ENCODE data around the gene TYMP. TPM values are rescaled to one million over a fixed set of nuclear protein-coding genes. Genes with fewer than 3 reads are reported as not detected.

The TYMP gene
- total RNA-seq, 1 experiment from 2014 or later: 0.63 TPM

GRCh38 chr22:50569896-50570535 lies 40.2 kb upstream of the TYMP start:
- no peak for DNase-seq
- H3K9me3 ChIP-seq (replicated peaks): no peaks in the 10 kb centered on the region
- H3K27ac ChIP-seq: no peak overlapping the region
- H3K4me1 ChIP-seq: peaks cover 18% of the 10 kb centered on the region
- H3K27me3 ChIP-seq: no peaks in the 10 kb centered on the region
- H3K4me3 ChIP-seq: no peak overlapping the region
- 0 out of 2 replicates have a peak, but pooled peaks cover 2% of the 10 kb centered on the region for H3K36me3 ChIP-seq

DNA sequence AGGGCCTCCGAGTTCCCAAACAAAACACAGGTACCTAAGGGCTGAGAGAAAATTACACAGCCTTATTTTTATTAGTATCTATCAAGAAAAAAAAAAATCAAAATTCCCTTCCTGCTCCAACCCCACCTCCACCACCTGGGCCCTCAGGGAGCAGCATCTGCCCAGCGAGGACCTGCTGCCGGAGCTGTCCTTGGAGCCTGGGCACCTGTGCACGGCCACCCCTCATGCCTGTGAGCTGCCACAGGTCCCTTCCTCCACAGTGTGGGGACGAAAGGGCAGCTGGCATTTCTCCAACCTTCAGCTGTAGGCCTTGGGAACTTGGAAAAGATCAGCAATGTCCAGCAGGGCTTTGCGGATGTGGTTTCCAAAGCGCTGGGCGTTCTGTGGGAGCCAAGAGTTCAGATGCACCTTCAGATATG lies 39.2 kb upstream of the TYMP start:
- no peak overlapping the region for H3K4me3 ChIP-seq
- DNase-seq: no peak
- H3K27me3 ChIP-seq: no peaks in the 10 kb centered on the region
- H3K36me3 ChIP-seq: 0 out of 2 replicates have a peak, but pooled peaks cover 2% of the 10 kb centered on the region
- peaks cover 18% of the 10 kb centered on the region for H3K4me1 ChIP-seq
- no peak overlapping the region for H3K27ac ChIP-seq
- no peaks in the 10 kb centered on the region for H3K9me3 ChIP-seq (replicated peaks)

GRCh38 chr22:50568626-50569025 lies 38.8 kb upstream of the TYMP start:
- H3K4me1 ChIP-seq: peaks cover 18% of the 10 kb centered on the region
- H3K36me3 ChIP-seq: 0 out of 2 replicates have a peak, but pooled peaks cover 2% of the 10 kb centered on the region
- H3K27me3 ChIP-seq: no peaks in the 10 kb centered on the region
- H3K27ac ChIP-seq: no peak overlapping the region; the same call in 1 of the 2 replicates
- no peak for DNase-seq
- H3K4me3 ChIP-seq: no peak overlapping the region
- no peaks in the 10 kb centered on the region for H3K9me3 ChIP-seq (replicated peaks)

DNA sequence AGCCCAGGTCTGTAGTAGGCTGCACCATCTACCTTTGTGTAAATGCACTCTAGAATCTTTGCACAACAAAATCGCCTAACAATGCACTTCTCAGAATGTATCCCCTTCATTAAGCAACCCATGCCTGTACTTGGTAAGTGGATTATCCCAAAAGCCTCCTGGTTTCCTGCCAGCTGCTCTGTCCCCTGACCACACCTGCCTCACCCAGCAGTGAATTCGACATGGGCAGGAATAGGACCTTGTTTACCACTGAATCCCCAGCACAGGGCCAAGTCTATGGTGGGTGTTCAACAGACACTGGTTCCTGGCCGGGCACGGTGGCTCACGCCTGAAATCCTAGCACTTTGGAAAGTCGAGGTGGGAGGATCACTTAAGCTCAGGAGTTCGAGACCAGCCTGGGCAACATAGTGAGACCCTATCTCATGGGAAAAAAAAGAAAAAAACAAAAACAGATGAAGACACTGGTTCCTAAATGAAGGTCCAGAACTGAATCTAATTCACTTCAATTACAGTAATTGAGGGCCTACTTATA lies 38.0 kb upstream of the TYMP start:
- 0 out of 2 replicates have a peak, but pooled peaks cover 2% of the 10 kb centered on the region for H3K36me3 ChIP-seq
- DNase-seq: peak; percentile 91 to 96
- peak overlapping the region; percentile 60 for H3K27ac ChIP-seq
- no peaks in the 10 kb centered on the region for H3K27me3 ChIP-seq
- H3K9me3 ChIP-seq (replicated peaks): no peaks in the 10 kb centered on the region
- no peak overlapping the region for H3K4me3 ChIP-seq
- peaks cover 18% of the 10 kb centered on the region for H3K4me1 ChIP-seq

DNA sequence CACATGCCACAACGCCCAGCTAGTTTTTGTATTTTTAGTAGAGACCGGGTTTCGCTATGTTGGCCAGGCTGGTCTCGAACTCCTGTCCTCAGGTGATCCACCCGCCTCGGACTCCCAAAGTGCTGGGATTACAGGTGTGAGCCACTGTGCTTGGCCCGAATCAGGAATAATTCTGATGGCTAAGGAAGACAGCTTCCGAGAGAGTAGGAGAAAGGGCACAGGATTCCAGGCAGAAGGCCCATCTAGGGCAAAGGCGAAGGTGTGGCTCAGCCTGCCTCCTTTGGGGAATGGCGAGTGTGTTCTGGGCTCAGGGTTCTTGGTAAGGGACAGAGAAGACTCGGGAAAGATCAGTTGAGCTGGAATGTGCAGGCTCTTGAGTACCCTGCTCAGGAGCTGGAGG lies 34.5 kb upstream of the TYMP start:
- H3K27me3 ChIP-seq: peaks cover 12% of the 10 kb centered on the region
- no peak overlapping the region for H3K27ac ChIP-seq
- H3K36me3 ChIP-seq: no peaks in the 10 kb centered on the region
- no peak overlapping the region for H3K4me3 ChIP-seq
- DNase-seq: no peak
- peaks cover 18% of the 10 kb centered on the region for H3K4me1 ChIP-seq
- H3K9me3 ChIP-seq (replicated peaks): no peaks in the 10 kb centered on the region

- H3K4me3 ChIP-seq: peak overlapping the region; percentile 54
- no peak for DNase-seq
- no peaks in the 10 kb centered on the region for H3K36me3 ChIP-seq
- no peaks in the 10 kb centered on the region for H3K9me3 ChIP-seq (replicated peaks)
- H3K27ac ChIP-seq: no peak overlapping the region
- peaks cover 16% of the 10 kb centered on the region for H3K4me1 ChIP-seq
- peaks cover 14% of the 10 kb centered on the region for H3K27me3 ChIP-seq
These were observed 33.8 kb upstream of the TYMP start for GRCh38 chr22:50563413-50564160.

- peak; percentile 99 for DNase-seq
- Histone ChIP-seq H3K4me1 (peaks cover 8% of the 10 kb centered on the region), H3K27ac (no peak within 1 kb of the TSS), H3K4me3 (peak within 1 kb of the TSS; percentile 54), H3K36me3 (no peaks in the 10 kb centered on the region), H3K27me3 (peaks cover 16% of the 10 kb centered on the region), H3K9me3 (replicated peaks) (no peaks in the 10 kb centered on the region)
These were observed 33.0 kb upstream of the TYMP start, which contains the start of gene SYCE3 for GRCh38 chr22:50562523-50563412. SYCE3 (minus strand) TSS chr22:50562919; CDS start chr22:50556405, 6,514 bp downstream.

DNA sequence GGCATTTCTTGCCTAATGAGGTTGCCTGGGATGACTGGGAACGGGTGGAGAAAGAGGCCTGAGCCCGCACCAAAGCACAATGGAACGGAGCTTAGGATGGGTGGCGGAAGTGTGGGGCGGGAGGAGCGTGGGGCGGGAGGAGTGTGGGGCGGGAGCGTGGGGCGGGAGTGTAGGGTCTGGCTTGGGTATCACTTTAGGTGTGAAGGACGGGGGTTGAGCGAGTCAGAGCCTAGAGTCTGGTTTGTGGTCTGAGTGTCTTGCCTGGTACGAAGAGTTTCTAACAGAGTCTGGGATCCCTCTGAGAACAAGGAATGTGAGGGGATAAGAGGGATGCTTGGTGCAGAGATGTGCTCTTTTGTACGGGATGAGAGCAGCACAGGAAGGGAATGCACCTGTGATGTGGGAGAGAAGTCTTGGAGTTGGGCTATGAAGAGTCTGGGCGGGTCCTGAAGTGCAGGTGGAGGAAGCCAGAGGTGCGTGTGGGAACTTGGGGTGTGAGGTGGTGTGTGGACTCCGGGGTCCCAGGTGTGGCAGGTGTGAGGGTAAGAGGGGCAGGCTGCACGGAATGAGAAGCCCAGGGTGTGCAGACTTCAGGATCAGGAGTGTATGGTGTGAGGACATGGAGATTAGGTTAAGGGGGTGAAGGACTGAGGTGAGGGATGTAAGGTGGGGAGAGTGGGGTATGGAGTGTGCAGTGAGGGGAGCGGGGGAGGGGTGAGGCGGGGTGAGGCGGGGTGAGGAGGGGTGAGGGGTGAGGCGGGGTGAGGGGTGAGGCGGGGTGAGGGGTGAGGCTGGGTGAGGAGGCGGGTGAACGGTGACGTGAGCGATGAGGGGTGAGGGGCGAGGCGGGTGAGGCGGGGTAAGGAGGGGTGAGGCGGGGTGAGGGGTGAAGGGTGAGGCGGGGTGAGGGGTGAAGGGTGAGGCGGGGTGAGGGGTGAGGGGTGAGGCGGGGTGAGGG lies 31.9 kb upstream of the TYMP start:
- no peak for DNase-seq
- peaks cover 18% of the 10 kb centered on the region for H3K27me3 ChIP-seq
- H3K4me3 ChIP-seq: no peak overlapping the region
- H3K27ac ChIP-seq: no peak overlapping the region
- H3K36me3 ChIP-seq: no peaks in the 10 kb centered on the region
- no peaks in the 10 kb centered on the region for H3K9me3 ChIP-seq (replicated peaks)
- H3K4me1 ChIP-seq: no peaks in the 10 kb centered on the region

DNA sequence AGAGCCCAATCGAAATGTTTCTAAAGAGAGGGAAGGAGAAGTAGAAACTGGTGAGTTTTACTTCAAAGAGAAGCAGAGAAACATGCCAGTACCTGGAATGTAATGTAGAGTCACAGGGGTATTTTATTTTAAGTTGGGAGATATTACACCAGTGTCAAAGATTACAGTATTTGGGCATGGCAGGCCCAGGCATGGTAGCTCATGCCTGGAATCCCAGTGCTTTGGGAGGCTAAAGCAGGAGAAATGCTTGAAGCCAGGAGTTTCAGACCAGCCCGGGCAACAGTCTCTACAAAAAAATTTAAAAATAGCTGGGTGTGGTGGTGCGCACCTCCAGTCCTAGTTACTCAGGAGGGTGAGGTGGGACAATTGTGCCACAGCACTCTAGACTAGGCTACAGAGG lies 30.2 kb upstream of the TYMP start:
- Histone ChIP-seq H3K4me3 (no peak overlapping the region), H3K27me3 (peaks cover 19% of the 10 kb centered on the region), H3K9me3 (replicated peaks) (no peaks in the 10 kb centered on the region), H3K4me1 (no peaks in the 10 kb centered on the region), H3K27ac (no peak overlapping the region), H3K36me3 (no peaks in the 10 kb centered on the region)
- no peak for DNase-seq

DNA sequence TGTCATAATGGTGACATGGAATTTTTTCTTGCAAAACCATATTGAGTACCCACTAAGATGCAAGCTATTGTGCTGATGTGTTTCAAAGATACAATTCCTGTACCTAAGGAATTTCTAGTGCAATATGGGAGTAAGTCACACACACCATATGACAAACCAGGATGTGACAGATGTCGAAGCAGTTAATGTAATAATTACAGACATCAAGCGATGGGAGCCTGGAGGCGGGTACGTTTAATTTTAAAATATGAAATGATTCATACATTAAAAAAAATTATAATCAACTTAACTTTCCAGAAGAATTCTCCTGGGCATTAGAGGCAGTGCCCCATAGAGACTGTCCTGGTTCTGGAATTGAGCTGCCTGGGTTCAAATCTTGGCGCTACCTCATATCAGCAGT lies 26.9 kb upstream of the TYMP start:
- DNase-seq: no peak
- Histone ChIP-seq H3K9me3 (replicated peaks) (no peaks in the 10 kb centered on the region), H3K36me3 (no peaks in the 10 kb centered on the region), H3K27ac (no peak overlapping the region), H3K4me1 (no peaks in the 10 kb centered on the region), H3K27me3 (peaks cover 19% of the 10 kb centered on the region), H3K4me3 (no peak overlapping the region)

GRCh38 chr22:50553310-50553709 lies 23.5 kb upstream of the TYMP start:
- Histone ChIP-seq H3K27me3 (peaks cover 4% of the 10 kb centered on the region; the same call in 1 of the 2 replicates), H3K36me3 (no peaks in the 10 kb centered on the region), H3K4me1 (no peaks in the 10 kb centered on the region), H3K9me3 (replicated peaks) (no peaks in the 10 kb centered on the region), H3K4me3 (no peak overlapping the region), H3K27ac (no peak overlapping the region)
- DNase-seq: no peak

DNA sequence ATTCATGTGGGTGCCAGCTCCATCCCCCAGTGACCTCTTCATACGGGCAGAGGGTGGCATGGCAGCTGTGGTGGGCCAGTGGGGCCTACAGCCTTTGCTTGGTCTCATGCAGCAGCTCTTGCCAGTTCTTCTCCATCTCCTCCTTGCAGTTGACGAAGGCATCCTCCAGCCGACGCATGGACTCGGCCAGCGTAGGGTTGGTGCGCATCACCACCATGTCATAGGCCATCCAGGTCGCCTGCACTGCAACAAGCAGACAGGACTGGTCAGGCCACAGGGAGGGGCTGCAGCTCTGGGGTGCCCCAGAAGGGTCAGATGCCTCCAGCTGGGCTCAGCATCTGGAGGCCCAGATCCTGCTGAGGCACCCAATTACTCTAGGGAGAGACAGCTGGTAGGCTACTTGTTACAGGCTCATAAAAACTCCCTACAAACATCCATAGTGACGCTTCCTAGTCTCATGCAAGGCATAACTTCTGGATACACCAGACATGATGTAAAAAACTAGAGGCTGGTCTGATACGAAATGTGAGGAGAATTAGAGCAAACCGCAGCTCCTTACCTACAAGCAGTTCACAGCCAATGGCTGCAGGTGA lies 21.4 kb upstream of the TYMP start:
- Histone ChIP-seq H3K36me3 (no peaks in the 10 kb centered on the region), H3K4me1 (no peaks in the 10 kb centered on the region), H3K27me3 (no peaks in the 10 kb centered on the region), H3K9me3 (replicated peaks) (no peaks in the 10 kb centered on the region), H3K4me3 (no peak overlapping the region), H3K27ac (no peak overlapping the region)
- DNase-seq: no peak

DNA sequence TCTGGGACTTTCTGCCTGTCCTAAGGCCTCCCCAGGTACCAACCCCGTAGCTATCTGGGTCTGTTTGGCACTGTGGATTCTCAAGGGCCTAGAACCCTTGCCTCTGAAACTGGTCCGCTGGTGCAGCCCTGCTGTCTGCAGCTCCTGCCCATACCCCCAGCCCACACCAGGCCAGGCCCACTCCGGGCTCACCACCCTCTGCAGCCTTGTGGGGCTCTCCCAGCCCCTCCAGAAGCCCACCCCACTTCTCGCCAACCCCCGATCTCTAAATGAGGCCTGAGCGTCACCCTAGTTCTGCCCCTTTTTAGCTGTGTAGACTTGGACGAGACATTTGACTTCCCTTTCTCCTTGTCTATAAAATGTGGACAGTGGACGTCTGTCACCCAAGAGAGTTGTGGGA lies 20.6 kb upstream of the TYMP start:
- DNase-seq: no peak
- Histone ChIP-seq H3K27ac (no peak overlapping the region), H3K4me3 (no peak overlapping the region), H3K9me3 (replicated peaks) (no peaks in the 10 kb centered on the region), H3K27me3 (no peaks in the 10 kb centered on the region), H3K4me1 (no peaks in the 10 kb centered on the region), H3K36me3 (no peaks in the 10 kb centered on the region)
